SU-DHL-6 (cell line): ENCODE measurements around the gene CYP8B1.

Experiments used
- CTCF ChIP-seq: fragments of 200-600 bp; sonication (generic); IDR thresholded peaks from one replicate; pipeline ENCODE4 v1.5.1; 2017; ENCODE audit warnings: antibody characterized with exemption, mild to moderate bottlenecking, low read length, moderate library complexity; ENCODE audit not compliant: insufficient read depth, poor library complexity, severe bottlenecking
- EZH2phosphoT487 ChIP-seq: fragments of 200-600 bp; sonication (generic), shearing (Covaris generic); conservative IDR thresholded peaks from 2 replicates; pipeline ENCODE4 v1.6.1; 2018; ENCODE audit warnings: mild to moderate bottlenecking, antibody characterized with exemption, low read length, moderate library complexity, mixed read lengths

GRCh38 chr3:42852441-42852840, 23.2 kb downstream of the CYP8B1 start:
- TF ChIP-seq CTCF (no peak), EZH2phosphoT487 (no peak)
